IPS-NIHi7 (cell line): Measurements from ENCODE around the gene RALGAPA2.

Experiments used
- DNase-seq: peaks from one replicate; pipeline ENCODE4 v3.0.0; 2012; ENCODE audit warnings: mixed read lengths; ENCODE audit errors: extremely low spot score

Gene RALGAPA2

GRCh38 chr20:20465252-20465651, 247.2 kb downstream of the RALGAPA2 start:
- DNase-seq: peak; percentile 43

- DNase-seq: peak; percentile 68
Measured at GRCh38 chr20:20463933-20464374, 248.5 kb downstream of the RALGAPA2 start.

GRCh38 chr20:20462185-20462584, 250.3 kb downstream of the RALGAPA2 start:
- DNase-seq: no peak

GRCh38 chr20:20461551-20461950, 250.9 kb downstream of the RALGAPA2 start:
- DNase-seq: no peak

- no peak for DNase-seq
Measured at GRCh38 chr20:20459726-20460125, 252.7 kb downstream of the RALGAPA2 start.

- DNase-seq: no peak
Measured at GRCh38 chr20:20457392-20458126, 254.9 kb downstream of the RALGAPA2 start.

- DNase-seq: no peak
Measured at GRCh38 chr20:20456741-20457140, 255.7 kb downstream of the RALGAPA2 start.

- DNase-seq: no peak
Measured at GRCh38 chr20:20455926-20456325, 256.5 kb downstream of the RALGAPA2 start.

- DNase-seq: no peak
Measured at GRCh38 chr20:20454850-20455627, 257.4 kb downstream of the RALGAPA2 start.

- no peak for DNase-seq
Measured at GRCh38 chr20:20454367-20454766, 258.1 kb downstream of the RALGAPA2 start.

- peak; percentile 79 for DNase-seq
Measured at GRCh38 chr20:20452254-20452676, 260.2 kb downstream of the RALGAPA2 start.

- no peak for DNase-seq
Measured at GRCh38 chr20:20450521-20450920, 261.9 kb downstream of the RALGAPA2 start.

- DNase-seq: no peak
Measured at GRCh38 chr20:20448881-20449280, 263.6 kb downstream of the RALGAPA2 start.

- no peak for DNase-seq
Measured at GRCh38 chr20:20447196-20447595, 265.2 kb downstream of the RALGAPA2 start.

GRCh38 chr20:20446425-20447015, 265.9 kb downstream of the RALGAPA2 start:
- no peak for DNase-seq

GRCh38 chr20:20446001-20446400, 266.4 kb downstream of the RALGAPA2 start:
- DNase-seq: no peak

GRCh38 chr20:20443504-20443903, 268.9 kb downstream of the RALGAPA2 start:
- no peak for DNase-seq

GRCh38 chr20:20442466-20442865, 270.0 kb downstream of the RALGAPA2 start:
- no peak for DNase-seq

GRCh38 chr20:20440886-20441658, 271.4 kb downstream of the RALGAPA2 start:
- peak; percentile 21 for DNase-seq

- DNase-seq: no peak
Measured at GRCh38 chr20:20440481-20440880, 272.0 kb downstream of the RALGAPA2 start.

GRCh38 chr20:20439602-20440190, 272.7 kb downstream of the RALGAPA2 start:
- no peak for DNase-seq
